K562 (cell line): ENCODE measurements around the gene SIMC1. TPM values are rescaled to one million over a fixed set of nuclear protein-coding genes. Genes with fewer than 3 reads are reported as not detected.

ENCODE experiments used
- ASH1L ChIP-seq: fragments of 450-650 bp; IDR thresholded peaks from 2 replicates; pipeline ENCODE4 v1.6.1; 2018; ENCODE audit warnings: borderline replicate concordance, mild to moderate bottlenecking, low read depth; ENCODE audit not compliant: partially characterized antibody
- BACH1 ChIP-seq: fragments of 200-800 bp; sonication (Bioruptor generic); IDR thresholded peaks from 2 replicates; pipeline ENCODE4 v1.6.1; 2016; ENCODE audit warnings: missing genetic modification characterization, missing compliant biosample characterization
- BCOR ChIP-seq: fragments of 450-650 bp; IDR thresholded peaks from 2 replicates; pipeline ENCODE4 v1.6.1; 2016
- CREM ChIP-seq: IDR thresholded peaks from 2 replicates; pipeline ENCODE4 v1.6.1; 2014; ENCODE audit warnings: antibody characterized with exemption, low read depth
- DDX20 ChIP-seq: fragments of 450-650 bp; IDR thresholded peaks from 2 replicates; pipeline ENCODE4 v1.6.1; 2016; ENCODE audit warnings: missing genetic modification characterization, low read depth, mild to moderate bottlenecking, missing compliant biosample characterization, moderate library complexity
- DEAF1 ChIP-seq: fragments of 450-650 bp; formaldehyde crosslinking; IDR thresholded peaks from 2 replicates; pipeline ENCODE4 v1.4.0; 2020; ENCODE audit warnings: mild to moderate bottlenecking, moderate library complexity
- FOXK2 ChIP-seq, 2 experiments: fragments of 450-650 bp; IDR thresholded peaks in 1 of 2; conservative IDR thresholded peaks in 1 of 2; 2 replicates each; pipeline ENCODE4 v1.6.1; 2016; ENCODE audit warnings: low read depth in 2 of 2, mild to moderate bottlenecking in 1 of 2
- HNRNPH1 ChIP-seq: fragments of 200-400 bp; formaldehyde crosslinking; optimal IDR thresholded peaks from 2 replicates; pipeline ENCODE3; 2017; ENCODE audit warnings: low read depth, mild to moderate bottlenecking, low read length, moderate library complexity
- JUN ChIP-seq, 2 experiments: sonication (generic) in 1 of 2; formaldehyde crosslinking in 1 of 2; IDR thresholded peaks; 2 replicates each; pipeline versions ENCODE4 v1.6.1 to v1.8.0; 2012 to 2022; ENCODE audit warnings: borderline replicate concordance in 2 of 2, mild to moderate bottlenecking in 2 of 2, improper control_type of control experiment in 1 of 2, low read depth in 1 of 2, low read length in 1 of 2, missing genetic modification reagents in 1 of 2
- MYBL2 ChIP-seq, 2 experiments: fragments of 450-650 bp in 1 of 2; sonication (generic) in 1 of 2; formaldehyde crosslinking in 1 of 2; IDR thresholded peaks; 2 replicates each; pipeline versions ENCODE4 v1.6.1 to v1.8.1; 2017 to 2022; ENCODE audit warnings: borderline replicate concordance in 1 of 2, inconsistent platforms in 1 of 2, low read depth in 1 of 2, mild to moderate bottlenecking in 1 of 2, missing genetic modification reagents in 1 of 2, moderate library complexity in 1 of 2
- PKNOX1 ChIP-seq: fragments of 450-650 bp; IDR thresholded peaks from 2 replicates; pipeline ENCODE4 v1.6.1; 2016
- POLR3A ChIP-seq: IDR thresholded peaks from 2 replicates; pipeline ENCODE4 v1.6.1; 2011; ENCODE audit warnings: borderline replicate concordance, mild to moderate bottlenecking, moderate library complexity; ENCODE audit not compliant: insufficient read length, insufficient read depth; ENCODE audit errors: extremely low read depth
- RBFOX2 ChIP-seq: fragments of 200-400 bp; formaldehyde crosslinking; IDR thresholded peaks from 2 replicates; pipeline ENCODE4 v1.6.1; 2017; ENCODE audit warnings: low read depth, mild to moderate bottlenecking, low read length, moderate library complexity
- RBM15 ChIP-seq: fragments of 200-400 bp; formaldehyde crosslinking; IDR thresholded peaks from 2 replicates; pipeline ENCODE4 v1.6.1; 2018; ENCODE audit warnings: mild to moderate bottlenecking, low read length, moderate library complexity; ENCODE audit not compliant: insufficient read depth
- RFX5 ChIP-seq: IDR thresholded peaks from 2 replicates; pipeline ENCODE4 v1.6.1; 2011; ENCODE audit warnings: low read depth, mild to moderate bottlenecking, improper control_type of control experiment, low read length
- SRSF9 ChIP-seq: fragments of 200-400 bp; formaldehyde crosslinking; IDR thresholded peaks from 2 replicates; pipeline ENCODE4 v1.6.1; 2017; ENCODE audit warnings: low read depth, low read length, borderline replicate concordance
- TAF9B ChIP-seq: fragments of 450-650 bp; IDR thresholded peaks from 2 replicates; pipeline ENCODE4 v1.6.1; 2018; ENCODE audit warnings: mild to moderate bottlenecking; ENCODE audit not compliant: partially characterized antibody
- YY1 ChIP-seq, 3 experiments: IDR thresholded peaks; 2 replicates each; pipeline ENCODE4 v1.6.1; 2011; ENCODE audit warnings: low read length in 2 of 3, mild to moderate bottlenecking in 2 of 3, moderate library complexity in 2 of 3, borderline replicate concordance in 1 of 3, control low read depth in 1 of 3, low read depth in 1 of 3; ENCODE audit not compliant: insufficient read depth in 3 of 3, insufficient replicate concordance in 2 of 3, control insufficient read depth in 1 of 3, insufficient read length in 1 of 3; ENCODE audit errors: extremely low read depth in 1 of 3
- ZFP30 ChIP-seq: fragments of 250-450 bp; sonication (Bioruptor Pico); IDR thresholded peaks from 2 replicates; pipeline ENCODE4 v1.8.0; 2022; ENCODE audit warnings: moderate library complexity, mild to moderate bottlenecking, inconsistent platforms, borderline replicate concordance
- ZNF143 ChIP-seq: sonication (generic); formaldehyde crosslinking; IDR thresholded peaks from 2 replicates; pipeline ENCODE4 v1.9.0; 2022; ENCODE audit warnings: mild to moderate bottlenecking, missing genetic modification reagents
- ZNF347 ChIP-seq: fragments of 450-650 bp; formaldehyde crosslinking; IDR thresholded peaks from 2 replicates; pipeline ENCODE4 v1.4.0; 2020; ENCODE audit warnings: low read depth, mild to moderate bottlenecking, moderate library complexity
- ZSCAN29 ChIP-seq: fragments of 450-650 bp; IDR thresholded peaks from 2 replicates; pipeline ENCODE4 v1.6.1; 2017
- polyA plus RNA-seq, 8 experiments: library from polyadenylated mRNA; depleted of rRNA in 4 of 8; stranded (reverse) in 5 of 8; unstranded in 3 of 8; fragments of >200 nt; fragmentation: Nextera tagmentation in 2 of 8; fragmentation: Illumina TruSeq in 1 of 8; extraction: Ambion mirVana in 2 of 8; extraction: Trizol in 1 of 8; gene quantifications; 2 replicates each; pipeline versions ENCODE4 v1.2.1 to v1.2.3, GENCODE V29; 2011 to 2014; ENCODE audit warnings: inconsistent platforms in 1 of 8, missing spikeins in 1 of 8
- total RNA-seq, 7 experiments: library from RNA; depleted of rRNA in 6 of 7; stranded (reverse); fragments of >200 nt in 6 of 7; fragmentation: Illumina TruSeq in 2 of 7; extraction: Trizol in 2 of 7; gene quantifications; 2 replicates each; pipeline versions ENCODE4 v1.2.1 to v1.2.3, GENCODE V29; 2011 to 2021; ENCODE audit warnings: low replicate concordance in 1 of 7
- TF ChIP-seq, protein P1 (sequence below), 2 experiments: fragments of 450-650 bp in 1 of 2; sonication (generic) in 1 of 2; formaldehyde crosslinking in 1 of 2; IDR thresholded peaks in 1 of 2; conservative IDR thresholded peaks in 1 of 2; 2 replicates each; pipeline versions ENCODE4 v1.6.1 to v1.8.1; 2016 to 2023; ENCODE audit warnings: mild to moderate bottlenecking in 2 of 2, moderate library complexity in 2 of 2, inconsistent platforms in 1 of 2, missing genetic modification reagents in 1 of 2

The SIMC1 gene
- total and polyA plus RNA-seq, 9 of the 15 experiments (the other 6 are each of a cell fraction or from before 2014, with no cell fraction given) = 7.2 to 36.3 (median 14.7) TPM

DNA sequence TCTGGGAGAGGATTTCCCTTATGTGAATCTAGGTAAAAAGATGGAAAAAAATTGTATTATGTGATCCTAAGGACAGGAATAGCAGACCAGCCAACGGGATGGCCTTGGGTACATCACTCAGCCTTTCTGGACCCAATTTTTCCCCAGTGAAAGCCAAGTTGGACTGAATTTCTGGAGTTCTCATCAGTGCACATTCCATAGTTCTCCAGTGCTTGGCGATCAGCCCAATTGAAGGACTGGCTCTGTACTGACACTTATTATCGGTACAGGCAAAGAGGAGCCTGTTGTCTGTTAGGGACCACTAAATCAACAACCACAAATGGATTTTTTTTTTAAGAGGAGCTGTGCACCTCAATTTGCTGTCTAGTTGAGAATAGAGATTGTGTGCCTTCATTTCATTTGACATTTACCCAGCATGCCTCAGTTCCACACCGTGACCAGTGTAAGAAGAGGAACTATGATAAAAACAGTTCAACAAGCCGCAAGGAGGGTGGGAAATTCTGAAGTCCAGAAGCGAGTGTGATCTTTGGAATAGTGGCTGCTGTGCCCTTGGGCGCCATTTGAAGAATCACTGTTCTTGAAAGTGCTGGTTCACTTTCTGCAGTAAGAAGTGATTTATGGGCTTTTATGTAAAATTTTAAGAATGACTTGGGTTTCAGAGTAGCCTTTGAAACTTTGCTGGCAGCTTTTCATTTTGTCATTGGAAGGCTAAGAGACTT lies 135.0 kb downstream of the SIMC1 start (continued):
- TF ChIP-seq YY1 (IDR thresholded peaks at IDR 0.05; ENCODE audit: borderline replicate concordance in 1 of 3, control insufficient read depth in 1 of 3, extremely low read depth in 1 of 3, insufficient read depth in 3 of 3, insufficient read length in 1 of 3, insufficient replicate concordance in 2 of 3, low read depth in 1 of 3, low read length in 2 of 3) = peak in 1 of 3 experiments; percentile 33
- TF ChIP-seq CREM = no peak
- peak; percentile 67 for TF ChIP-seq ZNF143 (CRISPR knock-in tag)
- TF ChIP-seq RBFOX2 = no peak
- no peak for TF ChIP-seq HNRNPH1
- TF ChIP-seq POLR3A = no peak
- TF ChIP-seq ZFP30 (CRISPR knock-in tag) = no peak
- no peak for TF ChIP-seq DEAF1 (CRISPR knock-in tag)
- TF ChIP-seq SRSF9 = no peak
- no peak for TF ChIP-seq MYBL2 (IDR thresholded peaks at IDR 0.05; ENCODE audit: low read depth)
- no peak for TF ChIP-seq MYBL2 (CRISPR knock-in tag; IDR thresholded peaks at IDR 0.05; ENCODE audit: borderline replicate concordance)
- no peak for TF ChIP-seq RFX5
- TF ChIP-seq PKNOX1 = peak; percentile 25; the same call in 1 of the 2 replicates
- TF ChIP-seq ZSCAN29 = no peak
- TF ChIP-seq RBM15 = no peak
- TF ChIP-seq BCOR = no peak
- no peak for TF ChIP-seq JUN (IDR thresholded peaks at IDR 0.05; ENCODE audit: borderline replicate concordance, low read depth, low read length)
- TF ChIP-seq JUN (CRISPR knock-in tag; IDR thresholded peaks at IDR 0.05; ENCODE audit: borderline replicate concordance) = no peak
- no peak for TF ChIP-seq TAF9B
- no peak for TF ChIP-seq DDX20 (tag)
- no peak for TF ChIP-seq ZNF347 (CRISPR knock-in tag)
- no peak for TF ChIP-seq FOXK2 (conservative IDR thresholded peaks at IDR 0.05 in 1 of 2, IDR thresholded peaks at IDR 0.05 in 1 of 2; ENCODE audit: low read depth in 2 of 2)
- no peak for TF ChIP-seq ASH1L
- TF ChIP-seq, protein P1, sequence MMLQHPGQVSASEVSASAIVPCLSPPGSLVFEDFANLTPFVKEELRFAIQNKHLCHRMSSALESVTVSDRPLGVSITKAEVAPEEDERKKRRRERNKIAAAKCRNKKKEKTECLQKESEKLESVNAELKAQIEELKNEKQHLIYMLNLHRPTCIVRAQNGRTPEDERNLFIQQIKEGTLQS (IDR thresholded peaks at IDR 0.05) = no peak
- TF ChIP-seq, protein P1 (CRISPR knock-in tag; conservative IDR thresholded peaks at IDR 0.05) = no peak
- peak; percentile 41; the same call in 1 of the 2 replicates for TF ChIP-seq BACH1 (tag)
